GM12892 (cell line): ENCODE results near the gene SNX2.

ENCODE experiments used
- POLR2A ChIP-seq: IDR thresholded peaks from 2 replicates; pipeline ENCODE4 v1.6.1; 2011; ENCODE audit warnings: low read depth, low read length, control low read depth
- POLR2AphosphoS5 ChIP-seq: IDR thresholded peaks from 2 replicates; pipeline ENCODE4 v1.6.1; 2011; ENCODE audit warnings: low read depth, low read length, control low read depth
- TAF1 ChIP-seq: IDR thresholded peaks from 2 replicates; pipeline ENCODE4 v1.6.1; 2011; ENCODE audit warnings: low read depth, mild to moderate bottlenecking, control low read depth, low read length, borderline replicate concordance

DNA sequence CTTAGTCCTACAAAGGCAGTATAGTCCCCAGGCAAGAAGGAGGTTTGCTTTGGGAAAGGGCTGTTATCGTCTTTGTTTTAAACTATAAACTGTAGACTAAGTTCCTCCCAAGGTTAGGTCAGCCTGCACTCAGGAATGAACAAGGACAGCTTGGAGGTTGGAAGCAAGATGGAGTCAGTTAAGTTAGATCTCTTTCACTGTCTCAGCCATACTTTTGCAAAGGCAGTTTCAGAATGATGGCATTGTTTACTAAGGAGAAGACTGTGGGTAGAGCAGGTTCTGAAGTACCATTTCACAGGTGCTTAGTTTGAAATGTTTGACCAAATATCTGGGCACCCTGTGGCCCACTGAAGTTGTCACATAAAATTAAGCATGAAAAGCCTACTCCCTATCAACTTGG, 90.0 kb downstream of the SNX2 start:
- TF ChIP-seq POLR2A = no peak
- no peak for TF ChIP-seq TAF1
- no peak for TF ChIP-seq POLR2AphosphoS5
